DMS153 (cell line): ENCODE data around the gene ARHGAP40.

Experiments used
- DNase-seq: peaks from one replicate; lab custom pipeline; 2025; lab: John Stamatoyannopoulos, UW

The ARHGAP40 gene

GRCh38 chr20:38680500-38681306 is 79.1 kb downstream of the ARHGAP40 start:
- no peak for DNase-seq

DNA sequence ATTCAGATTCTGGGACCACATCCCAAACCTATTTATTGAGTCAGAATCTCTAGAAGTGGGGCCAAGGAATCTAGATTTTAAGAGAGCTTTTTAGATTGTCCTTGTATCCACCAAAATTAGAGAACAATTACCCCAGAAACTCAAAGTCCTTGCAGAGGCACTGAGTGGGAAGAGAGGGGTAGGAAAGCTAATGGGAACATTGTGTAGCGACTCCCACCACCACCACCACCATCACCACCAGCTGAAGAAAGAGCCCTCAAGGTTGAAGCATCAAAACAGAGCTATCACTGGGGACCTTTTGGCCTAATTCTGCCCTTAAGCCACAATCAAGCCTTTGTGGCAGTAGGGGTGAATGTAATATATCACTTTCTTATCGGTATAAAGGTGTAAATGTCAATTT is 83.7 kb downstream of the ARHGAP40 start:
- DNase-seq = no peak

DNA sequence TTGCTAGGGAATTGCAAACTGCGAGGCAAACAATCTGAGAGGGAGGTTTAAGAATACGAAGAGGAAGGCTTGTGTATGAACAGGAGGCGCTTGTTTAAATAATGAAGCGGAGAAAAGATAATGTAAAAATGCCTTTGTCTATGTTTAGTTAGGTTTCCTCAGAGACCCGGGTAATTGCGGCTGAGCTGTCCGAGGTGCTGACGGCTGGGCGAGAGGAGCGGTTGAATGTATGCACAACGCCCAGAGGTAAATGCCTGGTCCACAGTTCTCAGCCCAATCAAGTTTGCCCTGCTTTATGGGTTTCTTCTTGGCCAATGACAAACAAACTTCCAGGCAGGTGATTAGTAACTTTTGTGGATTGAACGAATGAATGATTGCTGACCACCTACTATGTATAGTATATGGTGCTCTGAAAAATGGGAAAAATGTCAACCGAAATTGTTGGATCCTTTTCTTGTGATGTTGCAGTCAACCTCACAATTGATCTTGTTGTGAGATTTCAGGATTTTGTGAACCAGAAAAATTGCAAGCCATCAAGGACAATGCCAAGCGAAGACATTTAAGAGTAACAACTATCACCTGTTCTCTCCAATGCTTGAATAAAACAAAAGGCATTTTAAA is 84.4 kb downstream of the ARHGAP40 start:
- DNase-seq = no peak

- no peak for DNase-seq
These were observed 91.1 kb downstream of the ARHGAP40 start for GRCh38 chr20:38692436-38693411.

DNA sequence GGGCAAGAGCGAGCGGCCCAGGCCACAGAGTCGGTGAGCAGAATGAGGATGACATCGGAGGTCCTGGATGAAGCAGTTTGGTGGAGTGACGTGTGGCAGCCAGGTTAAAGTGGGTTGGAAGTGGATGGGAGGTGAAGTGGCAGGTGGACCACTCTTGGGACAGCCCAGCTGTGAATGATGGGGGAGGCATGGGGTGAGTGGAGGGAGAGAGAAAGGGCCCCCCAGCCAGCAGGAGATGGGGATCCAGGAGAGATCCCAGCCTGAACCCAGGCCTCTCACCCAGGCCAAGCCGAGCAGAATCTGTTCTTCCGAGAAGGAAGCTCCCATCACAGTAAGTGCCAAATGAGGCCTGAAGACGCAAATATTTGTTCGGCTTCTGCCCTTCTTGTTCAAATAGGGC is 95.7 kb downstream of the ARHGAP40 start:
- no peak for DNase-seq

GRCh38 chr20:38698541-38698940 is 96.9 kb downstream of the ARHGAP40 start:
- no peak for DNase-seq

DNA sequence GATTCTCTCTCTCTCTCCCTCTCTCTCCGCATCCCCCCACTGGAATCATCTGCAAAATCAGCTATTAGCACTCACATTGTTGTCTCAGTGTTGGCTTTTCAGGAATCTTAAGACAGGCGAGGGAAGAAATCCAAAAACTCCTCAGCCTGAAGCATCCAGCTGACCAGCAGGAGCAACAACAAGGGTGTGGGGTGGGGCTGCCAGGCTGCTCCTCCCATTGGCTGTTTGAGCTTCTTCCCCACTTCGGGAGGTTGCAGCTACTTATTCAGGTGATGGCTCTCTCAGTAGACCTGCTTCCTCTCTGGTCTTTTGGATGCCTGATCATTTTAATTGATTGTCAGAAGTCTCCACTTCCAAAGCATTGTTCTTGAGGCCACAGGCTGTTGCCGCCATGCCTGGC is 98.5 kb downstream of the ARHGAP40 start:
- DNase-seq = no peak
